ENCODE measurements around the gene CACNB4.
"Not testable (repeated sequence)": the region's sequence is repeated elsewhere in the genome, so short reads cannot be mapped to it uniquely, and the experiment has no call there.

- TF ChIP-seq, protein P1, sequence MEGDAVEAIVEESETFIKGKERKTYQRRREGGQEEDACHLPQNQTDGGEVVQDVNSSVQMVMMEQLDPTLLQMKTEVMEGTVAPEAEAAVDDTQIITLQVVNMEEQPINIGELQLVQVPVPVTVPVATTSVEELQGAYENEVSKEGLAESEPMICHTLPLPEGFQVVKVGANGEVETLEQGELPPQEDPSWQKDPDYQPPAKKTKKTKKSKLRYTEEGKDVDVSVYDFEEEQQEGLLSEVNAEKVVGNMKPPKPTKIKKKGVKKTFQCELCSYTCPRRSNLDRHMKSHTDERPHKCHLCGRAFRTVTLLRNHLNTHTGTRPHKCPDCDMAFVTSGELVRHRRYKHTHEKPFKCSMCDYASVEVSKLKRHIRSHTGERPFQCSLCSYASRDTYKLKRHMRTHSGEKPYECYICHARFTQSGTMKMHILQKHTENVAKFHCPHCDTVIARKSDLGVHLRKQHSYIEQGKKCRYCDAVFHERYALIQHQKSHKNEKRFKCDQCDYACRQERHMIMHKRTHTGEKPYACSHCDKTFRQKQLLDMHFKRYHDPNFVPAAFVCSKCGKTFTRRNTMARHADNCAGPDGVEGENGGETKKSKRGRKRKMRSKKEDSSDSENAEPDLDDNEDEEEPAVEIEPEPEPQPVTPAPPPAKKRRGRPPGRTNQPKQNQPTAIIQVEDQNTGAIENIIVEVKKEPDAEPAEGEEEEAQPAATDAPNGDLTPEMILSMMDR (conservative IDR thresholded peaks at IDR 0.05; ENCODE audit: low read depth, low read length) = not testable (repeated sequence)
- not testable (repeated sequence) for TF ChIP-seq EZH2 (IDR thresholded peaks at IDR 0.05; ENCODE audit: borderline replicate concordance, low read depth, low read length, poor library complexity, severe bottlenecking)
These were observed 68.1 kb downstream of the CACNB4 start for GRCh38 chr2:152030596-152031328.

Data from A673 (cell line).